Keratinocyte (primary cell): ENCODE results near the gene GGACT.
A peak's percentile ranks its signal among the peaks of the same experiment; 100 is the strongest.

ENCODE experiments used
- CTCF ChIP-seq, 3 experiments: IDR thresholded peaks in 1 of 3; conservative IDR thresholded peaks in 1 of 3; optimal IDR thresholded peaks in 1 of 3; 2 replicates in 2 of 3; 3 replicates in 1 of 3; pipeline versions ENCODE3 to v1.5.1; 2011; ENCODE audit warnings: low read length in 3 of 3, mild to moderate bottlenecking in 3 of 3, moderate library complexity in 2 of 3, control low read depth in 1 of 3, inconsistent platforms in 1 of 3; ENCODE audit not compliant: insufficient read depth in 2 of 3; ENCODE audit errors: extremely low read depth in 1 of 3
- EZH2 ChIP-seq: IDR thresholded peaks from one replicate; pipeline ENCODE4 v1.6.1; 2012; ENCODE audit warnings: inconsistent platforms, mild to moderate bottlenecking, low read length, moderate library complexity

- TF ChIP-seq CTCF (optimal IDR thresholded peaks at IDR 0.05 in 1 of 3, IDR thresholded peaks at IDR 0.05 in 1 of 3, conservative IDR thresholded peaks at IDR 0.05 in 1 of 3; ENCODE audit: extremely low read depth in 1 of 3, insufficient read depth in 2 of 3, low read length in 3 of 3) (peak in 2 of 3 experiments; percentile 44 to 50), EZH2 (no peak)
Measured at GRCh38 chr13:100542826-100543156, 45.8 kb downstream of the GGACT start.
